ENCODE measurements around the gene VAPA.

DNA sequence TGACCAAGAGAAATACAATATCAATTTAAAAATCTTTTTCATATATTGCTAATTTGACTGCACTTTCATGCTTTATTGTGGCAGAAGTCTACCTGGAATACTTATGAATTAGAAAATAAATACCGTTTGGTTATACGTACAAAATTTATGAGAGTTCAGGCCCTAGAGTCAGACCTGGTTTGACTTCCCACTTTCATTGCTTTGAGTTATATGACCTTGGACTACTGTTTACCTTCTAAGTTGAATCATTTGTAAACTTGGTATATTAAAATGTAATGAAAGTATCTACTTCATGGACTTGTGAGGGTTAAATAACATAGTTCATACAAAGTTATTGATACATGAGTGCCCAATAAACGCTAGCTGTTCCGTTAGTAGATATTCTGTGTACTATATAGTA, 12.0 kb downstream of the VAPA start:
- TF ChIP-seq, protein P1, sequence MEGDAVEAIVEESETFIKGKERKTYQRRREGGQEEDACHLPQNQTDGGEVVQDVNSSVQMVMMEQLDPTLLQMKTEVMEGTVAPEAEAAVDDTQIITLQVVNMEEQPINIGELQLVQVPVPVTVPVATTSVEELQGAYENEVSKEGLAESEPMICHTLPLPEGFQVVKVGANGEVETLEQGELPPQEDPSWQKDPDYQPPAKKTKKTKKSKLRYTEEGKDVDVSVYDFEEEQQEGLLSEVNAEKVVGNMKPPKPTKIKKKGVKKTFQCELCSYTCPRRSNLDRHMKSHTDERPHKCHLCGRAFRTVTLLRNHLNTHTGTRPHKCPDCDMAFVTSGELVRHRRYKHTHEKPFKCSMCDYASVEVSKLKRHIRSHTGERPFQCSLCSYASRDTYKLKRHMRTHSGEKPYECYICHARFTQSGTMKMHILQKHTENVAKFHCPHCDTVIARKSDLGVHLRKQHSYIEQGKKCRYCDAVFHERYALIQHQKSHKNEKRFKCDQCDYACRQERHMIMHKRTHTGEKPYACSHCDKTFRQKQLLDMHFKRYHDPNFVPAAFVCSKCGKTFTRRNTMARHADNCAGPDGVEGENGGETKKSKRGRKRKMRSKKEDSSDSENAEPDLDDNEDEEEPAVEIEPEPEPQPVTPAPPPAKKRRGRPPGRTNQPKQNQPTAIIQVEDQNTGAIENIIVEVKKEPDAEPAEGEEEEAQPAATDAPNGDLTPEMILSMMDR (IDR thresholded peaks at IDR 0.05; ENCODE audit: low read depth, low read length): no peak
- TF ChIP-seq EZH2phosphoT487 (IDR thresholded peaks at IDR 0.05; ENCODE audit: low read depth): no peak
